Liver (tissue), 9 donors: ENCODE measurements around the gene INSIG2. TPM values are rescaled to one million over a fixed set of nuclear protein-coding genes. Genes with fewer than 3 reads are reported as not detected.

Source experiments
- DNase-seq: peaks from one replicate; pipeline ENCODE4 v3.0.0-alpha.2; 2017; ENCODE audit warnings: low spot score
- H3K27ac ChIP-seq, 2 donors: one replicate each; pipeline ENCODE4 v1.7.0; 2013; ENCODE audit warnings: inconsistent platforms in 2 of 2, low read length in 2 of 2, control low read depth in 1 of 2, low read depth in 1 of 2, mild to moderate bottlenecking in 1 of 2
- H3K27me3 ChIP-seq, 4 donors: one replicate each; pipeline versions ENCODE4 v1.6.1 to v1.7.0; 2013; ENCODE audit warnings: low read length in 3 of 4, inconsistent platforms in 1 of 4, mild to moderate bottlenecking in 1 of 4, moderate library complexity in 1 of 4; ENCODE audit not compliant: control insufficient read depth in 4 of 4, insufficient read depth in 4 of 4
- H3K36me3 ChIP-seq, 4 donors: one replicate each; pipeline versions ENCODE4 v1.6.1 to v1.7.0; 2013; ENCODE audit warnings: low read length in 3 of 4, mild to moderate bottlenecking in 3 of 4, low read depth in 1 of 4, moderate library complexity in 1 of 4; ENCODE audit not compliant: control insufficient read depth in 4 of 4, insufficient read depth in 3 of 4
- H3K4me1 ChIP-seq, 4 donors: one replicate each; pipeline versions ENCODE4 v1.6.1 to v1.7.0; 2013; ENCODE audit warnings: low read length in 3 of 4, mild to moderate bottlenecking in 3 of 4, moderate library complexity in 1 of 4; ENCODE audit not compliant: control insufficient read depth in 4 of 4, insufficient read depth in 4 of 4
- H3K4me3 ChIP-seq, 3 donors: one replicate each; pipeline versions ENCODE4 v1.6.1 to v1.7.0; 2013; ENCODE audit warnings: low read length in 3 of 3, control low read depth in 1 of 3, low read depth in 1 of 3, mild to moderate bottlenecking in 1 of 3
- H3K9ac ChIP-seq, 2 donors: one replicate each; pipeline ENCODE4 v1.7.0; 2013; ENCODE audit warnings: low read length in 2 of 2, mild to moderate bottlenecking in 2 of 2, moderate library complexity in 2 of 2, control low read depth in 1 of 2, low read depth in 1 of 2
- H3K9me3 ChIP-seq, 4 donors: one replicate each; pipeline versions ENCODE4 v1.6.1 to v1.7.0; 2013; ENCODE audit warnings: low read length in 3 of 4; ENCODE audit not compliant: control insufficient read depth in 4 of 4
- CTCF ChIP-seq: fragments of 150-350 bp; IDR thresholded peaks from 2 replicates; pipeline ENCODE4 v1.5.1; 2017; ENCODE audit warnings: improper control_type of control experiment, low read depth, low read length; ENCODE audit not compliant: missing input control
- FOXA1 ChIP-seq: IDR thresholded peaks from 2 replicates; pipeline ENCODE4 v1.6.1; 2016; ENCODE audit warnings: antibody characterized with exemption
- FOXA2 ChIP-seq: IDR thresholded peaks from 2 replicates; pipeline ENCODE4 v1.6.1; 2016; ENCODE audit warnings: antibody characterized with exemption
- HNF4A ChIP-seq, 2 donors: conservative IDR thresholded peaks; 2 replicates each; pipeline ENCODE4 v1.6.1; 2016; ENCODE audit warnings: antibody characterized with exemption in 2 of 2, mild to moderate bottlenecking in 2 of 2
- HNF4G ChIP-seq: IDR thresholded peaks from 2 replicates; pipeline ENCODE4 v1.6.1; 2016; ENCODE audit warnings: antibody characterized with exemption
- JUND ChIP-seq, 2 donors: IDR thresholded peaks; 2 replicates each; pipeline ENCODE4 v1.6.1; 2016; ENCODE audit warnings: antibody characterized with exemption in 2 of 2
- MAX ChIP-seq: IDR thresholded peaks from 2 replicates; pipeline ENCODE4 v1.6.1; 2016; ENCODE audit warnings: antibody characterized with exemption
- NR2F2 ChIP-seq: IDR thresholded peaks from 2 replicates; pipeline ENCODE4 v1.6.1; 2016; ENCODE audit warnings: antibody characterized with exemption
- RAD21 ChIP-seq, 2 donors: IDR thresholded peaks; 2 replicates each; pipeline ENCODE4 v1.6.1; 2016; ENCODE audit warnings: antibody characterized with exemption in 2 of 2, mild to moderate bottlenecking in 2 of 2
- REST ChIP-seq: IDR thresholded peaks from 2 replicates; pipeline ENCODE4 v1.6.1; 2016; ENCODE audit warnings: antibody characterized with exemption, mild to moderate bottlenecking
- RXRA ChIP-seq, 2 donors: IDR thresholded peaks; 2 replicates each; pipeline ENCODE4 v1.6.1; 2017 to 2018; ENCODE audit warnings: antibody characterized with exemption in 2 of 2, mild to moderate bottlenecking in 1 of 2
- SP1 ChIP-seq: IDR thresholded peaks from 2 replicates; pipeline ENCODE4 v1.6.1; 2018; ENCODE audit warnings: antibody characterized with exemption, mild to moderate bottlenecking
- TAF1 ChIP-seq: conservative IDR thresholded peaks from 2 replicates; pipeline ENCODE4 v1.6.1; 2016; ENCODE audit warnings: antibody characterized with exemption, mild to moderate bottlenecking
- YY1 ChIP-seq: IDR thresholded peaks from 2 replicates; pipeline ENCODE4 v1.6.1; 2016; ENCODE audit warnings: antibody characterized with exemption, mild to moderate bottlenecking
- WGBS: extraction: QIAGEN DNeasy Blood & Tissue Kit; methylation state at CpG from one replicate; pipeline ENCODE4 v1.1.7; 2013; 5-methylcytosine and 5-hydroxymethylcytosine counted together
- polyA plus RNA-seq, 2 donors: library from polyadenylated mRNA; stranded (reverse) in 1 of 2; unstranded in 1 of 2; fragments of 200-250 nt in 1 of 2; fragments of >200 nt in 1 of 2; fragmentation: Nextera tagmentation in 1 of 2; extraction: Ambion mirVana in 1 of 2; gene quantifications; one replicate each; pipeline versions ENCODE4 v1.2.1 to v1.2.3, GENCODE V29; 2013 to 2015
- total RNA-seq, 2 donors: library from RNA; depleted of rRNA; stranded (reverse); fragments of >200 nt; gene quantifications; one replicate each; pipeline ENCODE4 v1.2.3, GENCODE V29; 2014
- donor health status: healthy.
- donor health status: healthy.
- donor health status: healthy.
- donor health status: healthy.
- donor health status: healthy.

Gene INSIG2
- total and polyA plus RNA-seq, 4 donors, result 11.3 to 18.5 (median 15.6) TPM

GRCh38 chr2:118154176-118154575, 65.9 kb downstream of the INSIG2 start:
- H3K4me1 ChIP-seq, result peaks cover 0 to 4% (median 0%) of the 10 kb centered on the region in 4 donors
- no peak for DNase-seq
- H3K9me3 ChIP-seq, result no peaks in the 10 kb centered on the region
- no peaks in the 10 kb centered on the region for H3K36me3 ChIP-seq
- 93% methylated on average over 2 of the region's 2 CpGs for WGBS
- no peak overlapping the region for H3K4me3 ChIP-seq
- no peak for TF ChIP-seq CTCF
- TF ChIP-seq HNF4G, result no peak
- TF ChIP-seq JUND (IDR thresholded peaks at IDR 0.05), result no peak
- no peak for TF ChIP-seq SP1
- no peak for TF ChIP-seq HNF4A (conservative IDR thresholded peaks at IDR 0.05)
- no peak for TF ChIP-seq TAF1
- TF ChIP-seq RAD21 (IDR thresholded peaks at IDR 0.05), result no peak
- TF ChIP-seq FOXA1, result no peak
- no peak for TF ChIP-seq NR2F2
- no peak for TF ChIP-seq FOXA2
- TF ChIP-seq REST, result no peak
- no peak for TF ChIP-seq YY1
- TF ChIP-seq MAX, result no peak
- TF ChIP-seq RXRA (IDR thresholded peaks at IDR 0.05), result no peak
- H3K27ac ChIP-seq, result no peak overlapping the region
- no peaks in the 10 kb centered on the region for H3K27me3 ChIP-seq
- no peak overlapping the region for H3K9ac ChIP-seq

Other genes starting within 250 kb of the INSIG2 start
- gene CCDC93, start 74.4 kb upstream of the INSIG2 start, total RNA-seq, result 10 to 100 TPM; 10.7 to 14.2 TPM
- gene CCDC93, start 74.4 kb upstream of the INSIG2 start, polyA plus RNA-seq, result 1 to 10 TPM; 4.0 to 6.3 TPM